SK-N-SH treated with all-trans-retinoic acid at 6 μM for 48 hours (cell line): ENCODE results near the gene STARD6.

Source experiments
- ARNTL ChIP-seq: fragments of 450-650 bp; formaldehyde crosslinking; IDR thresholded peaks from 2 replicates; pipeline ENCODE4 v1.5.0; 2020; ENCODE audit warnings: low read depth, mild to moderate bottlenecking, moderate library complexity, borderline replicate concordance
- CSRNP3 ChIP-seq: fragments of 250-450 bp; sonication (Bioruptor Pico); IDR thresholded peaks from 2 replicates; pipeline ENCODE4 v1.5.1; 2021; ENCODE audit warnings: mild to moderate bottlenecking, moderate library complexity
- OSR1 ChIP-seq: fragments of 250-450 bp; sonication (Bioruptor Pico); IDR thresholded peaks from 2 replicates; pipeline ENCODE4 v1.8.0; 2022; ENCODE audit warnings: moderate library complexity, mild to moderate bottlenecking, inconsistent platforms
- PATZ1 ChIP-seq: fragments of 250-450 bp; sonication (Bioruptor Pico); IDR thresholded peaks from 2 replicates; pipeline ENCODE4 v1.8.0; 2020; ENCODE audit warnings: mild to moderate bottlenecking, moderate library complexity, borderline replicate concordance
- RARB ChIP-seq: fragments of 250-450 bp; sonication (Bioruptor Pico); IDR thresholded peaks from 2 replicates; pipeline ENCODE4 v1.8.0; 2021; ENCODE audit warnings: mild to moderate bottlenecking, moderate library complexity
- SNAI2 ChIP-seq: fragments of 250-450 bp; sonication (Bioruptor Pico); IDR thresholded peaks from 2 replicates; pipeline ENCODE4 v1.5.0; 2020; ENCODE audit warnings: mild to moderate bottlenecking, moderate library complexity
- TCF4 ChIP-seq: fragments of 250-450 bp; sonication (Bioruptor Pico); IDR thresholded peaks from 2 replicates; pipeline ENCODE4 v1.8.0; 2021; ENCODE audit warnings: mild to moderate bottlenecking, moderate library complexity, borderline replicate concordance
- TSHZ2 ChIP-seq: fragments of 250-450 bp; sonication (Bioruptor Pico); IDR thresholded peaks from 2 replicates; pipeline ENCODE4 v1.5.0; 2020; ENCODE audit warnings: mild to moderate bottlenecking, moderate library complexity
- ZC3H10 ChIP-seq: fragments of 250-450 bp; sonication (Bioruptor Pico); IDR thresholded peaks from 2 replicates; pipeline ENCODE4 v1.5.1; 2021; ENCODE audit warnings: mild to moderate bottlenecking, moderate library complexity
- ZFP3 ChIP-seq: fragments of 250-450 bp; sonication (Bioruptor Pico); IDR thresholded peaks from 2 replicates; pipeline ENCODE4 v1.5.0; 2020; ENCODE audit warnings: mild to moderate bottlenecking, moderate library complexity
- ZFP30 ChIP-seq: fragments of 450-650 bp; formaldehyde crosslinking; IDR thresholded peaks from 2 replicates; pipeline ENCODE4 v1.5.0; 2022; ENCODE audit warnings: mild to moderate bottlenecking, moderate library complexity
- ZNF70 ChIP-seq: fragments of 450-650 bp; formaldehyde crosslinking; IDR thresholded peaks from 2 replicates; pipeline ENCODE4 v1.5.0; 2020; ENCODE audit warnings: mild to moderate bottlenecking, moderate library complexity
- ZNF8 ChIP-seq: fragments of 450-650 bp; formaldehyde crosslinking; IDR thresholded peaks from 2 replicates; pipeline ENCODE4 v1.5.0; 2020; ENCODE audit warnings: mild to moderate bottlenecking, moderate library complexity

GRCh38 chr18:54393648-54394294, 36.1 kb upstream of the STARD6 start:
- TF ChIP-seq PATZ1 (CRISPR knock-in tag) (no peak), ARNTL (CRISPR knock-in tag) (no peak), ZNF8 (CRISPR knock-in tag) (no peak), RARB (no peak), TSHZ2 (CRISPR knock-in tag) (no peak), OSR1 (CRISPR knock-in tag) (no peak), ZFP3 (no peak), ZFP30 (CRISPR knock-in tag) (no peak), CSRNP3 (CRISPR knock-in tag) (no peak), ZNF70 (no peak), ZC3H10 (CRISPR knock-in tag) (no peak), TCF4 (CRISPR knock-in tag) (no peak), SNAI2 (CRISPR knock-in tag) (no peak)
